ENCODE results near the gene GNAI3. TPM values are rescaled to one million over a fixed set of nuclear protein-coding genes. Genes with fewer than 3 reads are reported as not detected.

Gene GNAI3
- total and polyA plus RNA-seq, 2 experiments from 2014 or later, result 5.0 to 7.9 TPM

DNA sequence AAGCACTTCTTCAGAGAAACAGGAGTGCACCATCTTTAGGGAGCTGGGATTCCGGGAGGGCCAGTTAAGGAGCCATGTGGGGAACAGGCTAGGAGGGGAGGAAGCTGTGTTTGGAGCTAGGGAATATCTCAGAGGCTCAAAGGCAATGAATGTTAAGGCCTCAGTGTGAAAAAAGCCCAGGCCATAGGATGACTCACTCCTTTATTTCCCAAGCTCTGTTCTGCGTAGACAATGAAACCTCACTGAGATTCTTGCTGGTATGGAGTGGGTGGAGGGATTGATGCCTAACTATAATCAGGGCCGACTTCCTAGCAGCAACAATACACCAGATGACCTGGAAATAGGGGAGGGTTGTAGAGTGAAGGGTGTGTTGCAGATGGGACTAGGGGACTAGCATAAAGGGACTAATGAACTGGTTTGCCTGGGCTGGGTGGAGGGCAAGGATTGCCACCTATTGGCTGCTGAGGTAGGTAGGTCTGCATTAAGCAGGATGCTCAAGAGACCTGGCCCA lies 68.9 kb downstream of the GNAI3 start:
- no peak overlapping the region for H3K4me3 ChIP-seq
- no peaks in the 10 kb centered on the region for H3K4me1 ChIP-seq (ENCODE audit: low read depth)
- peak in 1 of 2 donors; percentile 93 for DNase-seq (ENCODE audit: low read depth in 1 of 2, low spot score in 1 of 2)
- no peaks in the 10 kb centered on the region for H3K27me3 ChIP-seq
- no peaks in the 10 kb centered on the region for H3K36me3 ChIP-seq
- no peak overlapping the region for H3K27ac ChIP-seq
- TF ChIP-seq, protein P1, sequence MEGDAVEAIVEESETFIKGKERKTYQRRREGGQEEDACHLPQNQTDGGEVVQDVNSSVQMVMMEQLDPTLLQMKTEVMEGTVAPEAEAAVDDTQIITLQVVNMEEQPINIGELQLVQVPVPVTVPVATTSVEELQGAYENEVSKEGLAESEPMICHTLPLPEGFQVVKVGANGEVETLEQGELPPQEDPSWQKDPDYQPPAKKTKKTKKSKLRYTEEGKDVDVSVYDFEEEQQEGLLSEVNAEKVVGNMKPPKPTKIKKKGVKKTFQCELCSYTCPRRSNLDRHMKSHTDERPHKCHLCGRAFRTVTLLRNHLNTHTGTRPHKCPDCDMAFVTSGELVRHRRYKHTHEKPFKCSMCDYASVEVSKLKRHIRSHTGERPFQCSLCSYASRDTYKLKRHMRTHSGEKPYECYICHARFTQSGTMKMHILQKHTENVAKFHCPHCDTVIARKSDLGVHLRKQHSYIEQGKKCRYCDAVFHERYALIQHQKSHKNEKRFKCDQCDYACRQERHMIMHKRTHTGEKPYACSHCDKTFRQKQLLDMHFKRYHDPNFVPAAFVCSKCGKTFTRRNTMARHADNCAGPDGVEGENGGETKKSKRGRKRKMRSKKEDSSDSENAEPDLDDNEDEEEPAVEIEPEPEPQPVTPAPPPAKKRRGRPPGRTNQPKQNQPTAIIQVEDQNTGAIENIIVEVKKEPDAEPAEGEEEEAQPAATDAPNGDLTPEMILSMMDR (IDR thresholded peaks at IDR 0.05; ENCODE audit: low read depth, low read length), result peak; percentile 6
- no peaks in the 10 kb centered on the region for H3K9me3 ChIP-seq (ENCODE audit: low read depth)

DNA sequence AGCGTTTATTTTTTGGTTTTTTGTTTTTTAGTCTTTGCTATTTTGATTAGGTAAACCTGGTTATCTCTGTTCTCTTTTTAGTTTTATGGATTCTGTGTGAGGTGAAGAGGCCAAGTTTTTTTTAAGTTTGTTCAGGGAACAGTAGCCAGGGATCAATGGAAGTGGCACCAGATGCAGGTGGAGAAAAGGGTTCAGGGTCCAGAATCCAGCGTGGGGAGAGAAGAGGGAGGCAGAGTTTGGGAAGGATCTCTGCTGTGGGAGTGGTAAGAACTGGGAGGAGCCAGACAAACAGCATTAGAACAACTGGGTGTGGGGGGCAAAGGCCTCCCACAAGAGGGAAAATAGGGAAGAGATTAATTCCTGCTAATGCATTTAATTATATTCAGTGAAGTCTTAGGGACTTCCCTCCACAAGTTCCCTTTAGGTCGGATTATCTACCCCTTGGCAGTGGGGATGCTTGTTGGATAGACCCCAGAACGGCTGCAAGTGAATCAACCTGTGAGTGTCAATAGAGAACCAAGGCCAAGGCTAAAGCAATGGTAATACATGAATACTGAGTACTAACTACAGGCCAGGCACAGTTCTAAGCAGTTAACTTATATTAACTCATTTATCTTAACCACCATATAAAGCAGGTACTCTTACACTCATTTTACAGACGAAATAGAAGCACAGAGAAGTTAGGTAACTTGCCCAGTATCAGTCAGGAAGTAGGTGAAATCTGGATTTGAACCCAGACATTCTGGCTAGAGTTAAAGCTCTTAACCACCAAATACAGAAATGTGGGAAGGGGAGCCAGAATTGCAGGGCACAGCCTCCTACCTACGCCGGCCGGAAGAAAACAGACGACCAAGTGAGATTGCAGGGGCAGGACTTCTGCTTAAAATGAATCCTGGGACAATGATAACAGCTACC lies 70.5 kb downstream of the GNAI3 start:
- H3K4me1 ChIP-seq (ENCODE audit: low read depth), result no peaks in the 10 kb centered on the region
- no peak for DNase-seq (ENCODE audit: low read depth in 1 of 2, low spot score in 1 of 2)
- H3K27ac ChIP-seq, result no peak overlapping the region

GRCh38 chr1:109619576-109620400 lies 71.4 kb downstream of the GNAI3 start, which contains the start of the genes AMPD2 and GNAT2:
Gene AMPD2, plus strand, starts transcription at chr1:109619837. Its CDS starts 1,339 bp downstream, at chr1:109621176.
Gene GNAT2, minus strand, starts transcription at chr1:109619616. Its CDS starts 6,746 bp downstream, at chr1:109612870.
- Histone ChIP-seq H3K27me3 (no peaks in the 10 kb centered on the region), H3K36me3 (no peaks in the 10 kb centered on the region), H3K4me3 (peak within 1 kb of the TSS; percentile 54), H3K27ac (peak within 1 kb of the TSS; percentile 66), H3K4me1 (ENCODE audit: low read depth) (no peaks in the 10 kb centered on the region), H3K9me3 (ENCODE audit: low read depth) (no peaks in the 10 kb centered on the region)
- TF ChIP-seq, protein P1 (IDR thresholded peaks at IDR 0.05; ENCODE audit: low read depth, low read length), result no peak
- DNase-seq (ENCODE audit: low read depth in 1 of 2, low spot score in 1 of 2), result peak; percentile 78 to 93

More for the DNA sequence above, 70.5 kb downstream of the GNAI3 start:
- Histone ChIP-seq H3K4me3 (peak overlapping the region; percentile 54), H3K27me3 (no peaks in the 10 kb centered on the region), H3K36me3 (no peaks in the 10 kb centered on the region), H3K9me3 (ENCODE audit: low read depth) (no peaks in the 10 kb centered on the region)
- TF ChIP-seq, protein P1 (IDR thresholded peaks at IDR 0.05; ENCODE audit: low read depth, low read length), result no peak

DNA sequence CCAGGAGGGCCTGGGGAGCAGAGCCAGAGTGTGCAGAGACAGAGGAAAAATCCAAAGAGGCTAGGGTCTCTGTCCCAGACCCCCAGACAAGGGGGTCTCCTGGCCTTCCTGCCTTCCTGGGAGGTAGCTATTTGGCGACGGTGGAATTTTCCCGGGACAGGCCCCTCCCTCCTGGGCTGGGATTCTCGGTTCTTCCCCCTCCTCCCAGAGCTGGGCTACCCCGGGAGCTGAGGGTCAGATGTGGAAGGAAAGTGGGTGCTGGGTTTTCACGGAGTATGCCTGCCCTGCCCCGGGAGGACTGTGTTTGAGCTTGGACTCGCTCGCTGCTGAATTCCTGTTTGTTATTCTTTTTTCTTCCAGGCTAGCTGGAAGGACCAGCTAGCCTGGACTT lies 72.0 kb downstream of the GNAI3 start:
- Histone ChIP-seq H3K36me3 (no peaks in the 10 kb centered on the region), H3K9me3 (ENCODE audit: low read depth) (no peaks in the 10 kb centered on the region), H3K27ac (peak overlapping the region; percentile 66), H3K4me1 (ENCODE audit: low read depth) (no peaks in the 10 kb centered on the region), H3K27me3 (no peaks in the 10 kb centered on the region), H3K4me3 (peak overlapping the region; percentile 54)
- DNase-seq (ENCODE audit: low read depth in 1 of 2, low spot score in 1 of 2), result peak; percentile 46 to 75
- TF ChIP-seq, protein P1 (IDR thresholded peaks at IDR 0.05; ENCODE audit: low read depth, low read length), result no peak

DNA sequence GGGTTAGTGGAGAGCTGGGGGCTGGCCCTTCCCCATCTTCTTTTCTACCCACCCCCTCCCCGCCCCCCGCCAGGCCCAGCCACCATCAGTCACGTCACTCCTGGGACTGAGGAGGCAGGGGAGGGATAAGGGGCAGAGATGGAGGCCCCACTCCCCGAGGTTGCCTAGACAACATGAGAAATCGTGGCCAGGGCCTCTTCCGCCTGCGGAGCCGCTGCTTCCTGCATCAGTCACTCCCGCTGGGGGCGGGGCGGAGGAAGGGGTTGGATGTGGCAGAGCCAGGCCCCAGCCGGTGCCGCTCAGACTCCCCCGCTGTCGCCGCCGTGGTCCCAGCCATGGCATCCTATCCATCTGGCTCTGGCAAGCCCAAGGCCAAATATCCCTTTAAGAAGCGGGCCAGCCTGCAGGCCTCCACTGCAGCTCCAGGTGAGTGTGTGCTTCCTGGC lies 72.4 kb downstream of the GNAI3 start:
- peak overlapping the region; percentile 66 for H3K27ac ChIP-seq

More for the DNA sequence above, 72.4 kb downstream of the GNAI3 start:
- H3K9me3 ChIP-seq (ENCODE audit: low read depth), result no peaks in the 10 kb centered on the region
- TF ChIP-seq, protein P1 (IDR thresholded peaks at IDR 0.05; ENCODE audit: low read depth, low read length), result no peak
- peak; percentile 88 to 96 for DNase-seq (ENCODE audit: low read depth in 1 of 2, low spot score in 1 of 2)
- no peaks in the 10 kb centered on the region for H3K36me3 ChIP-seq
- peak overlapping the region; percentile 54 for H3K4me3 ChIP-seq
- H3K27me3 ChIP-seq, result no peaks in the 10 kb centered on the region
- H3K4me1 ChIP-seq (ENCODE audit: low read depth), result no peaks in the 10 kb centered on the region
